KMS-11 (cell line): ENCODE results near the gene PRSS23.
"Not testable (repeated sequence)": the region's sequence is repeated elsewhere in the genome, so short reads cannot be mapped to it uniquely, and the experiment has no call there.

ENCODE experiments used
- H2AFZ ChIP-seq: fragments of 200-600 bp; sonication (generic); 2 replicates; pipeline ENCODE4 v1.6.1; 2016; ENCODE audit warnings: antibody characterized with exemption, mixed run types, low read depth
- H3K27ac ChIP-seq: fragments of 200-600 bp; sonication (generic); 2 replicates; pipeline ENCODE4 v1.6.1; 2016; ENCODE audit warnings: mild to moderate bottlenecking, mixed run types
- H3K27me3 ChIP-seq: fragments of 200-600 bp; sonication (generic); 2 replicates; pipeline ENCODE4 v1.6.1; 2017; ENCODE audit warnings: mild to moderate bottlenecking, low read depth, mixed run types, moderate library complexity; ENCODE audit not compliant: insufficient read depth
- H3K36me3 ChIP-seq: fragments of 200-600 bp; sonication (generic); 2 replicates; pipeline ENCODE4 v1.6.1; 2017; ENCODE audit warnings: mild to moderate bottlenecking, mixed run types; ENCODE audit not compliant: insufficient read depth
- H3K4me1 ChIP-seq: fragments of 200-600 bp; sonication (generic); 2 replicates; pipeline ENCODE4 v1.6.1; 2016; ENCODE audit warnings: mild to moderate bottlenecking, low read depth, mixed run types; ENCODE audit not compliant: poor library complexity, severe bottlenecking
- H3K4me2 ChIP-seq: fragments of 200-600 bp; sonication (generic); 2 replicates; pipeline ENCODE4 v1.7.0; 2016; ENCODE audit warnings: mild to moderate bottlenecking, mixed run types
- H3K4me3 ChIP-seq: fragments of 200-600 bp; sonication (generic); IDR thresholded peaks from 2 replicates; pipeline ENCODE4 v1.6.1; 2017; ENCODE audit warnings: low read depth, low read length, mixed read lengths; ENCODE audit not compliant: insufficient read depth
- H3K79me2 ChIP-seq: fragments of 200-600 bp; sonication (generic); 2 replicates; pipeline ENCODE4 v1.6.1; 2016; ENCODE audit warnings: low read depth, mixed run types; ENCODE audit not compliant: insufficient read depth
- H3K9ac ChIP-seq: fragments of 200-600 bp; sonication (generic); 2 replicates; pipeline ENCODE4 v1.6.1; 2016; ENCODE audit warnings: mild to moderate bottlenecking, mixed run types
- H4K20me1 ChIP-seq: fragments of 200-600 bp; sonication (generic); 2 replicates; pipeline ENCODE4 v1.6.1; 2016; ENCODE audit warnings: mild to moderate bottlenecking, mixed run types; ENCODE audit not compliant: insufficient read depth
- TF ChIP-seq, protein P1 (sequence below): fragments of 200-600 bp; sonication (generic); conservative IDR thresholded peaks from 2 replicates; pipeline ENCODE4 v1.6.1; 2017; ENCODE audit warnings: low read depth, mild to moderate bottlenecking, antibody characterized with exemption, low read length, moderate library complexity, mixed read lengths

The PRSS23 gene

DNA sequence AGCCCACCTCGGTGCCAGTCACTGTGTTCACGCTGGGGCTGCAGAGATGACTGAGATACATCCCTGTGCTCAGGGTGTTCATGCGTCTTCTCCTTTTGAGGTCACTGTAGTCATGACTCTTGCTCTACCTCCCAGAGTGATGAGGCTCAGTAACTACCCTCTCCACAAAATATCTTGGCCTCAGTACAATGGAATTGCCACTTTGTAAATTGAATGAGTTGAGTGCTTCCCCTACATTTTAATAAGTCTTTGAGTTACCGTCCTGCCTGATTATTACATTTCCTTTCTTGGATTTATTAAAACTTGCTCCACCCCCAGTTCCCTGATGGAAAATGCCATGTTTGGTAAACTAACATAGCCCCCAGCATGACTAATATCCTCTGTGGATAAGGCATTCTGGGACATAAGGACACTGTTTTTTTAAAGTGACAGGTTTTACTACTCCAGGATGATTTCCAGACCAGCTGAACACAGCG is 15.9 kb downstream of the PRSS23 start:
- H3K27ac ChIP-seq, result no peak overlapping the region
- H3K4me1 ChIP-seq, result no peaks in the 10 kb centered on the region
- no peak overlapping the region for H2AFZ ChIP-seq
- TF ChIP-seq, protein P1, sequence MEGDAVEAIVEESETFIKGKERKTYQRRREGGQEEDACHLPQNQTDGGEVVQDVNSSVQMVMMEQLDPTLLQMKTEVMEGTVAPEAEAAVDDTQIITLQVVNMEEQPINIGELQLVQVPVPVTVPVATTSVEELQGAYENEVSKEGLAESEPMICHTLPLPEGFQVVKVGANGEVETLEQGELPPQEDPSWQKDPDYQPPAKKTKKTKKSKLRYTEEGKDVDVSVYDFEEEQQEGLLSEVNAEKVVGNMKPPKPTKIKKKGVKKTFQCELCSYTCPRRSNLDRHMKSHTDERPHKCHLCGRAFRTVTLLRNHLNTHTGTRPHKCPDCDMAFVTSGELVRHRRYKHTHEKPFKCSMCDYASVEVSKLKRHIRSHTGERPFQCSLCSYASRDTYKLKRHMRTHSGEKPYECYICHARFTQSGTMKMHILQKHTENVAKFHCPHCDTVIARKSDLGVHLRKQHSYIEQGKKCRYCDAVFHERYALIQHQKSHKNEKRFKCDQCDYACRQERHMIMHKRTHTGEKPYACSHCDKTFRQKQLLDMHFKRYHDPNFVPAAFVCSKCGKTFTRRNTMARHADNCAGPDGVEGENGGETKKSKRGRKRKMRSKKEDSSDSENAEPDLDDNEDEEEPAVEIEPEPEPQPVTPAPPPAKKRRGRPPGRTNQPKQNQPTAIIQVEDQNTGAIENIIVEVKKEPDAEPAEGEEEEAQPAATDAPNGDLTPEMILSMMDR, result no peak
- no peaks in the 10 kb centered on the region for H3K27me3 ChIP-seq
- no peak overlapping the region for H3K4me2 ChIP-seq
- H3K4me3 ChIP-seq, result no peak overlapping the region
- no peaks in the 10 kb centered on the region for H3K79me2 ChIP-seq
- no peaks in the 10 kb centered on the region for H3K36me3 ChIP-seq
- H3K9ac ChIP-seq, result no peak overlapping the region
- H4K20me1 ChIP-seq, result no peaks in the 10 kb centered on the region

DNA sequence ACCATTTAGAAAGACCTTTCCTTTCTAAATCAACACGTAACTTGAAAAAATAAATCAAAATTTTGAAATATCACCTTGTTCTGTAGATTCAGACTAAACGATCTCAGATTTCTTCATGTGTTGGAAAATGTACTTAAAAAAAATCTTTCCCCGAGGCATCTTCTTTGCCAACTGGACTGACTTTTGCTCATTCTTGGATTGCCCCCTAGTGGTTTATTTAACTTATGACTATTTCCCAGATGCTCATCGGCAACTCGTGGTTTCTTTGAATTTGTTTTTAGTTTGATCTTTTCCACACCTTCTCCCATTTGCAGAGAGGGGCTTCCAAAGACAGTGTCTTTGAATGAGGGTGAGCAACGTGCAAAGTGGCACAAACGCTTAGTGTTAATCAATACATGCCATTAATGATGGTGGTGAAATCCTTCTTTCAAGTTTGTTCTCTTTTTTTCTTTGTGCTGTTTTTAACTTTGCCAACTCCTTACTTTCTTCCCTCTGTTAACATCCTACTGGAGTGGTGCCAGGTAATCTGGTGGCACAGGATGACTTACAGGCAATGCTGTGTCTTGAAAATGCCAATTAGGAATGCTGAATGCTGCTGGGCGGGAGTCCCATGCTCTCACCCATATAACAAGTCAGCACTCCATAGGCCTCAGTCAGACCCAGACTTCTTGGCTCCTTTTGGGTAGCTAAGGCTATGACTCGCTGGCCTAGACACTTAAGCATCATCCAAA is 18.3 kb downstream of the PRSS23 start:
- no peaks in the 10 kb centered on the region for H3K79me2 ChIP-seq
- H3K4me3 ChIP-seq, result no peak overlapping the region
- TF ChIP-seq, protein P1, result peak; percentile 98
- no peaks in the 10 kb centered on the region for H3K27me3 ChIP-seq
- H3K4me2 ChIP-seq, result no peak overlapping the region
- H3K4me1 ChIP-seq, result no peaks in the 10 kb centered on the region
- H3K36me3 ChIP-seq, result no peaks in the 10 kb centered on the region
- H2AFZ ChIP-seq, result peak overlapping the region; percentile 32
- H3K27ac ChIP-seq, result no peak overlapping the region
- H4K20me1 ChIP-seq, result no peaks in the 10 kb centered on the region
- H3K9ac ChIP-seq, result no peak overlapping the region

DNA sequence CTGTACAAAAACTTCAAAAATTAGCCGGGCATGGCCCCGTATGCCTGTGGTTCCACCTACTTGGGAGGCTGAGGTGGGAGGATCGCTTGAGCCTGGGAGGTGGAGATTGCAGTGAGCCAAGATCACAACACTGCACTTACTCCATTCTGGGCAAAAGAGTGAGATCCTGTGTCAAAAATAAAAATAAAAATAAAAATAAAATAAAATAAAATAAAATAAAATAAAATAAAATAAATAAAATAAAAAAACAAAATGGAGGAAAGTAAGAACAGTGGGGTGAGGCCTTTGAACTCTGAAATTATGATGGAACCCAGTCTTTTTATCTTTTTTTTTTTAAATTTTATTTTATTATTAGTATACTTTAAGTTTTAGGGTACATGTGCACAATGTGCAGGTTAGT is 23.8 kb downstream of the PRSS23 start:
- H3K79me2 ChIP-seq, H4K20me1 ChIP-seq, H3K27me3 ChIP-seq, H2AFZ ChIP-seq, H3K4me3 ChIP-seq, H3K36me3 ChIP-seq, H3K4me1 ChIP-seq, H3K4me2 ChIP-seq, H3K27ac ChIP-seq, H3K9ac ChIP-seq: not testable (repeated sequence)

DNA sequence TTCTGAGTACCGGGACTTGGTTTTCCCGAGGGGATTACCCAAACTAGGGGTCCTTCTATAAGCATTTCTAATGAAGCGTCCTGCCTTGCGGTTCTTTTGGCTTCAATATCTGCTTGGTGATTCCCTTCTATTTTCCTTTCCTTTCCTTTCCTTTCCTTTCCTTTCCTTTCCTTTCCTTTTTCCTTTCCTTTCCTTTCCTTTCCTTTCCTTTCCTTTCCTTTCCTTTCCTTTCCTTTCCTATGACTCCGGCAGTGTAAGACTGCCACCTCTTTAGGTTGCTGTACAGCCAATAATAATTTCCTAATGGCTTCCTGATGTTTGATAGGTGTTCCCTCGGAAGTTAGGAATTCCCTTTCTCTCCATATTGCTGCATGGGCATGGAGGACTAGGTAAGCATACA is 34.0 kb downstream of the PRSS23 start:
- not testable (repeated sequence) for H3K27me3 ChIP-seq, H3K79me2 ChIP-seq, H4K20me1 ChIP-seq, H3K4me3 ChIP-seq, H3K27ac ChIP-seq, H3K9ac ChIP-seq, H3K4me2 ChIP-seq, H3K36me3 ChIP-seq, H2AFZ ChIP-seq, H3K4me1 ChIP-seq

DNA sequence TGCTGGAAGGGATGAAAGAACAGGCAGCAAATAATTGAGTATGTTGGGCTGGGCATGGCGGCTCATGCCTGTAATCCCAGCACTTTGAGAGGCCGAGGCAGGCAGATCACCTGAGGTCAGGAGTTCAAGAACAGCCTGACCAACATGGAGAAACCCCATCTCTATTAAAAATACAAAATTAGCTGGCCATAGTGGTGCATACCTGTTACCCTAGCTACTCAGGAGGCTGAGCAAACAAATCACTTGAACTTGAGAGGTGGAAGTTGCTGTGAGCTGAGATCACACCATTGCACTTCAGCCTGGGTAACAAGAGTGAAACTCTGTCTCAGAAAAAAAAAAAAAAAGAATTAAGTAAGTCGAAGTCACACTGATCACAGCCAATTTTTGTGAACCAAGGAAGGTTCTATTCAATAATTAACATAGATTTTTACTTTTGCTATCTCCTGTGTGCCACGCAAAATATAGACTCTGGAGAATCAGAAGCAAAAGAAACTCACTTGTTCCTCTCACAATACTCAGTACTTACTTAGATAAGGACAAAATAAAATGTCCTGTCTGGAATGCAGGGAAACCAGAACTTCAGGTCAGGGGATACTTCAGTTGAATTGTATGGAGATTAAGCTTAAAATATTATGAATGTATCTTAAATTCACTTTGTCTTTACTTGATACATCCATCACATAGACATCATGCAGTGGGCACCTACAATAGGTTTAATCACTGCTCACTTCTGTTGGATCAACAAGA is 44.6 kb downstream of the PRSS23 start:
- H3K4me3 ChIP-seq, H3K4me1 ChIP-seq, H3K4me2 ChIP-seq, H3K79me2 ChIP-seq, H4K20me1 ChIP-seq, H2AFZ ChIP-seq, H3K27ac ChIP-seq, H3K36me3 ChIP-seq, H3K27me3 ChIP-seq, H3K9ac ChIP-seq: not testable (repeated sequence)
